Stimulated activated CD4-positive, alpha-beta T cell treated with anti-CD3 and anti-CD28 coated beads, Interleukin-15, amount 100 ng/mL, for 24 hours (primary cell): ENCODE data around the gene MORN4.
"Not testable (repeated sequence)": the region's sequence is repeated elsewhere in the genome, so short reads cannot be mapped to it uniquely, and the experiment has no call there.

Experiments used
- DNase-seq: peaks from one replicate; pipeline ENCODE4 v3.0.0-alpha.2; 2020

The MORN4 gene

GRCh38 chr10:97632949-97633884 is at the start of gene MORN4:
TSS of gene MORN4 (minus strand) at chr10:97633500. CDS start at chr10:97619653, 13,847 bp downstream.
- DNase-seq: peak; percentile 94

GRCh38 chr10:97682042-97682441 is 48.7 kb upstream of the MORN4 start:
- no peak for DNase-seq

GRCh38 chr10:97679594-97679993 is 46.3 kb upstream of the MORN4 start:
- no peak for DNase-seq

GRCh38 chr10:97676770-97677581 is 43.7 kb upstream of the MORN4 start:
- DNase-seq: peak; percentile 44

- DNase-seq: no peak
Measured at GRCh38 chr10:97675222-97675621, 41.9 kb upstream of the MORN4 start.

GRCh38 chr10:97673736-97674525 is 40.6 kb upstream of the MORN4 start:
- peak; percentile 37 for DNase-seq

GRCh38 chr10:97669571-97669970 is 36.3 kb upstream of the MORN4 start:
- DNase-seq: no peak

- DNase-seq: no peak
Measured at GRCh38 chr10:97667463-97667862, 34.2 kb upstream of the MORN4 start.

GRCh38 chr10:97666992-97667391 is 33.7 kb upstream of the MORN4 start:
- DNase-seq: no peak

GRCh38 chr10:97664282-97664850 is 31.1 kb upstream of the MORN4 start:
- DNase-seq: no peak

- DNase-seq: no peak
Measured at GRCh38 chr10:97659589-97659988, 26.3 kb upstream of the MORN4 start.

- no peak for DNase-seq
Measured at GRCh38 chr10:97656777-97657176, 23.5 kb upstream of the MORN4 start.

- DNase-seq: no peak
Measured at GRCh38 chr10:97651773-97652172, 18.5 kb upstream of the MORN4 start.

GRCh38 chr10:97650726-97651125 is 17.4 kb upstream of the MORN4 start:
- DNase-seq: no peak

GRCh38 chr10:97649405-97649750 is 16.1 kb upstream of the MORN4 start:
- not testable (repeated sequence) for DNase-seq

GRCh38 chr10:97648562-97649404 is 15.5 kb upstream of the MORN4 start:
- peak; percentile 40 for DNase-seq

GRCh38 chr10:97647556-97647955 is 14.3 kb upstream of the MORN4 start:
- no peak for DNase-seq

- DNase-seq: no peak
Measured at GRCh38 chr10:97644936-97645335, 11.6 kb upstream of the MORN4 start.

- DNase-seq: no peak
Measured at GRCh38 chr10:97643441-97643985, 10.2 kb upstream of the MORN4 start.

- DNase-seq: not testable (repeated sequence)
Measured at GRCh38 chr10:97642471-97643159, 9.3 kb upstream of the MORN4 start.
